NCI-H2227 (cell line): ENCODE data around the gene SYT8.

ENCODE experiments used
- DNase-seq: peaks from one replicate; lab custom pipeline; 2025; ENCODE audit not compliant: unreplicated experiment; lab: John Stamatoyannopoulos, UW

SYT8 gene

DNA sequence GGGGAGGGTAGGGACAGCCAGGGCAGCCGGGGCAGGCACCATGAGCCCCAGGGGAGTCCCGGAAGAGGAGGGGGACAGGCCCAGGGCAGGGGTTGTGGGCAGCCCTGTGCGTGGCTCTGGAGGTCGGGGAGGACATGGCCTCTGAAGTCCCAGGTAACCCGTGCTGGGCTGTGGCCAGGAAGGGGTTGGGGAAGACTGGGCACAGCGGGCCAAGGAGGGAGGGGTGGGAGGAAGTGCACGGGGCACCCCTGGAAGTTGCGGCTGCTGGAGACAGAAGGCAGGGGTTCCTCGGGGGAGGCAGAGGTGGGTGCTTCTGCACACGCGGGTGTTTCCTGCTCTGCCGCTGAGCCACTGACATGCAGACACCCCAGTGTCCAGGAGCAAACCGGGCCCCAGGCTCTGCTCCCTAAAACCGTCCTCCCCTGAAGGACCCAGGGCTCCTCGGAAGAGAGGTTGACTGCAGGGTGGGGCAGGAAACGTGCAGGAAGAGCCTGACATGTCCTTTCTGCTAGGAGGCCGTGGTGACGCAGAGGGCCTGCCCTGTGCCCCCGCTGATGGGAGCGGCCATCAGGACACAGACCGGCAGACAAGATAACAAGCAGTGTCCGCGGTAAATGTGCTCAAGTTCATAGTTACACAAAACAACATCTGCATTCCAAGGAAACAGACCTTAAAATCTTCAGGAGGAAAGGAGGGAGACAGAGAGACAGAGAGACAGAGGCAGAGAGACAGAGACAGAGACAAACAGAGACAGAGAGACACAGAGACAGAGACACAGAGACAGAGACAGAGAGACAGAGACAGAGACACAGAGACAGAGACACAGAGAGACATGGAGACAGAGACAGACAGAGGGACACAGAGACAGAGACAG lies 9.7 kb downstream of the SYT8 start:
- no peak for DNase-seq

DNA sequence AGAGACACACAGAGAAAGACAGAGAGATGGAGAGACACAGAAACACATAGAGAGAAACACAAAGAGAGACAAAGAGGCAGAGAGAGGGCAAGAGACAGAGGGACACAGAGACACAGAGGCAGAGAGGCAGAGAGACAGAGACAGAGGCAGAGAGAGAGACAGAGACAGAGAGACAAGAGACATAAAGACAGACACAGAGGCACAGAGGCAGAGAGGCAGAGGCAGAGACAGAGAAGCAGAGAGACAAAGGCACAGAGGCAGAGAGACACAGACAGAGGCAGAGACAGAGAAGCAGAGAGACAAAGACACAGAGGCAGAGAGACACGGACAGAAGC lies 10.3 kb downstream of the SYT8 start:
- no peak for DNase-seq

DNA sequence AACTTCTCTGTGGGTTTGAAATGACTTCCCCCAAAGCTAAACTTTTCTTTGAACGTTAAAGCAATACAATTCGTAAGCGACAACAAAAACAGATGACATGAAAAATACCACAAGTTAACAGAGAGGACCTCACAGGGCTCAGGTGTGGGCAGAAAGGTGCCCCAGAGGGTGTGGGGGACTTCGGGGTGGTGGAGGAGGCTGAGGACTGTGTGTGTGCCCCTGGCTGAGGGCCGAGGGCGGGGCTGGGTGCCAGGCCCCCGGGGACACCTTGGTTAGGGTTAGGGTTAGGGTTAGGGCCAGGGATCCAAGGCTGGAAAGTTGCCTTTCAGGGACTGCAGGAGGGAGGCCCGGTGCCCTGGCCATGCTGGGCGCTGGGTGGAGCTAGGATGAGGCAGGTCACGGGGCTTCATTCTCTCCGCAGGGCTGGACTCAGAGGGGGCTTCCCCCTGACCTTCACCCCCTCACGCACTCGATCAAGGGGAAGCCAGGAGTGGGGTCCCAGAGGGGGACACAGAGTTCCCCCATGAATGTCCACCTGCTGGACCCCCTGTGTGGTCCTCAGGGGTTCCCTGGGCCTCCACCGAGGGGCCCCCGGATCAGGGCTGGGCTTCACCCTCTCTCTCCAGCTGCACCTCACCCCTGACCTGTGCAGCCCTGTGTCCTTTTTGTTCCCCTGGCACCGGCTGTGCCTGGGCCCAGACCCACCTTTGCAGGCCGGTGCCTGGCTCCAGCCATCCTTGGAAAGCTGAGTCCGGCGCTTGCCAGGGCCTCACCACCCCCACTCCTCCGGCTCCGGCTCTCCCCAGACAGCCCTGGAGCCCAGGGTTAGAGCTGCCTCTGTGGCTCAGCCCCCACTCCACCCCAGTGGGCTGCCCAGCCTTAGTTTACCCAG lies 11.0 kb downstream of the SYT8 start:
- no peak for DNase-seq

DNA sequence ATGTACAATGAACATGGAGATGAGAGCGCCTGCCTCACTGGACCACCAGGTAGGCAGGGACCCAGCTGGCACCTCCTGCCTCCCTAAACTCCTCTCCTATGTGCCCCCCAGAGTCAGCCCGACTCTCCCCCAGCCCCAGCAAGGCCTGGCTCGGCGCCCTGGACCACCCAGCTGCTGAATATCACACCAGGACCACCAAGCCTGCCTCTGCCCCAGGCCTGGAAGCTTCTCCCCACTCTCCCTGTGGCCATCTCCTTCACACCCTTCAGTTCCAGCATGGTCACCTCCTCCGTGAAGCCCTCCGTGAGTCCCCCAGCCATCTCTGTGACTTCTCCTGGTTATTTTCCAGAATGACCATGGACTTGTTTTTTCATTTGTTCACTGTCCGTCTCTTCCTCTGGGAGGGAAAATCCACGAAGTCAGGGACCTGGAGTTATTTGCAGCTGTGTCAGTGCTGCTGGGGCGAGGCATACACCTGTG lies 11.7 kb downstream of the SYT8 start:
- DNase-seq, result no peak

DNA sequence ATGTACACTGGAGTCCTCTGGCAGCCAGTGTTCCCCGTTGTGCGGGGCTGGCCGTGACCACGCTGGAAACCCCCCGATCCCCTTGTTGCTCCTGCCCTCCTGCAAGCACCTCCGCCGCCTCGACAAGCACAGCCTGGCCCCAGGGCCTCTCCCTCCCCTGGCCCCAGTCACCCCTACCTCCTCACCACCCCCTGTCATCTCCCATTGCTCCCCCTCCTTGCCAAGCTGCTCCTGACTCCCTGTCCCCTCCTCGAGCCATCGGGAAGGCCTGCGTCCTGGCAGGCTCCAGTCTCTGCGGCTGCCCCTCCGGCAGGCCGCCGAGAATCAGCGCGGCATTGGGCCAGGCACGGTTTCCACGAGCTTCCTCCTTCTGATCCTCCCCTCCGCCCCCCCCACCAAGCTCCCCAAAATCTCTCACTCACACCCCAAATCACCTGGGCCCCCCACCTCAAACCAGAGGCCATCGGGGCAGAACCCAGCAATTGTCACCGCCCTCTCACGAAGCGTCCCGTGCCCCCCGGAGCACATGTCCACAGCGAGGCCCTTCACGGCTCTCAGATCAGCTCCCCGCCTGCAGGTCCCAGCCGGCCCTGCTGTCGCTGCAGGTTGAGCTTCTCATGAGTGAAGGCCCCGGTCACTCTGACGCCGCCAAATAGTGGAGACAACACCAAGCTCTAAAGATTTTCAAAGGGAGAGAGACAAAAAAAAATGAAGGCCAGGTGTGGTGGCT lies 12.4 kb downstream of the SYT8 start:
- no peak for DNase-seq

DNA sequence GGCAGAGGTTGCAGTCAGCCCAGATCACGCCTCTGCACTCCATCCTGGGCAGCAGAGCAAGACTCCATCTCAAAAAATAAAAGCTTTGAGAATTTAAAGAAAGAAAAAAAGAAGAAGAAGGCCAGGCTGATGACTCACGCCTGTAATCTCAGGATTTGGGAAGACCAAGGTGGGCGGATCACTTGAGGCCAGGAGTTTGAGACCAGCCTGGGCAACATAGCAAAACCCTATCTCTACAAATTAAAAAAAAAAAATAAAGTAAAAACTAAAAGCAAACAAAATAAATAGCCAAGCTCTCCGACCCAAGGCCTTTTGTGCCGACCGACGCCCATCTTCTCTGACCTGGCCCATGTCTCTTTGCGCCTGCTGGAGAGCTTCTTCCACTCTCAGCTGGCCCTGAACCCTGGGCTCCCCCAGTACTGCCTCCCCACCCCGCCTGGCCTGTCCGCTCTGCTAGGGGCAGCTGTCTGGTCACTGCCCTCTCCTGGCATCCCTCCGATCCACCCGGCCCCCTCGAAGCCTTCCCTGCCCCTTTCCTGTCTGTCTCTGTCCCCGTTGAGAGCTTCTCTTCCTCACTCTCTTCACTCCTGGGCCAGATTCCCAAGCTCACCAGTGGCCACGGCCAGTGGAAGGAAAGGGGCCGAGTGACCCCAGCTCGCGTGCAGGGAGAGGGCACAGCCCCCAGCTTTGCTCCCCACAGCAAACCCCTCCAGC lies 13.3 kb downstream of the SYT8 start:
- DNase-seq, result no peak

DNA sequence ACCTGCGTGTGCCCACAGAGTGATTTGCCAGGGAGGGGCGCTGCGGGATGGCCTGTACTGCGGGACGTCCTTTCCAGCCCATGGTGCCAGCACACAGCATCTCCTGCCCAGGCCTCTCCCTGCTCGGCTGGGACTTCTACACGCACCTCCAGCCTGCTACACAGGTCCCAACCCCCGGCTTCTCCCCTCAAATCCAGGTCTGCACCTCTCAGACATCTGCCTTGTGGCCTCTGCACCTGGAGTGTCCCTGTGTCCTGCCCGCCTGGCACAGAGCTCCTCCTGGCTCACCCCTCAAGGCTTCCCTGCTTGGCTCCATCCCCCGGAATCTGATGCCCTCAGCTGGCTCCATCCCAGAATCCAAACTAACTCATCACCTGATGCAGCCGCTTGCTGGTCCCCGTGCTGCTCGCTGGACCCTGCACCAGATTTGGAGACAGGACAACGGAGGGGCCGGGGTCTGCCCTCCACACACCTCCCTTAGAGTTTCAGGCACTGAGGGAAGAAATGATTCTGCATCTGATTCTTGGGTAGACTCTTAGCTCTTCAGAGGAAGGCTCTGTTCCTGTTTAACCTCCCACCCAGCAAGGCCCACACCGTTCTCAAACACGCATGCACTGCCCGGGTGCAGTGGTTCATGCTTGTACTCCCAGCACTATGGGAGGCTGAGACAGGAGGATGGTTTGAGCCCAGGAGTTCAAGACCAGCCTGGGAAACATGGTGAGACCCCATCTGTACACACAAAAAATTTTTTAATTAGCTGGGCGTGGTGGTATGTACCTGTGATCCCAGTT lies 14.0 kb downstream of the SYT8 start:
- no peak for DNase-seq

DNA sequence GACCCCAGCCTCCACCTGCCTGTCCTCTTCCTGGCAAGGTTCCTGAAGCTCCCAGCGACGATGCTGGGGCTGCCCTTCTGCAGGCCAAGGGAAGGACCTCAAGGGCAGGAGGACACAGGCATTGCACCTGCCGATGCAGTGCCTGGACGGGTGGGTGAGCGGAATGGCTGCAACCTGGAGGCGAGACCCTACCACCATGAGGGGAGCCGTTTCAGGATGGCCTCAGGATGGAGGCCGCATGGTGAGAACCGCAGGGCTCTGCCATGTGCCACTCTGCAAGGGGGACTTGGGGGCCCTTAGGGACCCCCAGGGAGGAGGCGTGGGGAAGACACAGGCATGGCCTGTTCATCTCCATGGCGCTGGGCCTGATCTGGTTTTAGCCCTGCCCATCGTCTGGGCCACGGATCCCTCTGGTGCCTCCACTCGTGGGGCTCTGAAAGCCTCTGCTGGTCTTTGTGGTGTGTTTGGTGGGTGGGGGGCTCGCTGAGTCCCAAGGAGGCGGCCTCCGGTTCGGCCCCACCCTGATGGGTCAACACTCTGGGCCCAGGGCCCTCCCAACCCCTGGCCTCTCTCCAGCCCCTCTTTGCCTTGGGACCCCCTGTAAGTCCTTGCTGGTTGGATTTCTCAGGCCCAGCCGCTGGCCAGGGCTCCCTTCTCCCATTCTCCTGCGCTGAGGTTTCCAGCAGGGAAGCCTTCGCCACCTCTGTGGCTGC lies 16.8 kb downstream of the SYT8 start:
- no peak for DNase-seq

DNA sequence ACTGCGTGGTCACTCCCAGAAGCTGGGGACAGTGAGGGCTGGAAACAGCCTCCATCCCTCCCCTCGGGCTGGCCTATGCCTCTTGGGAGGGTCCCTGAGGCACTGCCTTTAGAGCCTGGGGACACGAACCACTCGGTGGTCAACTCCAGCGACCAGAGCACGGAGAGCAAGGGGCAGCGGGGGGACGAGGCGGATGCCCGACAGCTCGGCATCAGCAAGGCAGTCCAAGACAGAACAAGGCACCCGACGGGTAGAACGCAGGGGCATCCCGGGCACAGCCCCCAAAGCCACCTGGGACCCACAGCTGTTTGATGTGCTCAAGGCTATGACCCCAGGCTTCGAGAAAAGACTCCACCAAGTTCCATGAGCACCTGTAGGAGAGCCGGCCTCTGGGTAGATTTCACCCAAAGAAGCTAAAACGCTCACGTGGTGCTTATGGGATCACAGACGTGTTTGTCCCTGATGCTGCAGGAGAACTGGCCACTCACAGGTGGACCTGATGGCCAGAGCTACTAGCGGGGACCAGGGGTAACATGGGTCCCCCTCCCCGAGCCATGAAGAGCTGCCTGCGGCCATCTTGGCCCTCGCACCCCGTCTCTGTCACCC lies 17.6 kb downstream of the SYT8 start:
- DNase-seq, result no peak

DNA sequence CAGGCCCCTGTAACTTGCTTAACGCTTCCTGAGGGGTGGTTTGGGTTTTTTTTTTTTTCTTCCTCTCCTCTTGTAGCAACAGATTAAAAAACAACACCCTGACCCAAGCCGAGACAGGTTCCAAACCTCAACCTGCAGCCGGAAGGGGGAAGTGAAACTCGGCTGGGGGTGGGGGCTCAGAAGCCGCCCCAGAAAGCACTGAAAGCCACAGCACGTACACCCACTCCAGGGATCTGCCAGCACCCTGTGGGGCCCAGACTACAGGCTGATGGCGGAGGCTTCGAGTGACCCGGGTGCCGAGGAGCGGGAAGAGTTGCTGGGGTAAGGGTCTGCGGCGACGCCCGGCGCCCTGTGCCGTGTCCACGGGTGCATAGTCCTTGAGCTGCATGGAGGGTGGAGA lies 18.1 kb downstream of the SYT8 start, which contains the start of gene LSP1:
Gene LSP1 (plus strand): TSS at position 208 of the 400 bp plus-strand sequence. CDS start 61 bp downstream, at position 269.
- DNase-seq, result no peak

DNA sequence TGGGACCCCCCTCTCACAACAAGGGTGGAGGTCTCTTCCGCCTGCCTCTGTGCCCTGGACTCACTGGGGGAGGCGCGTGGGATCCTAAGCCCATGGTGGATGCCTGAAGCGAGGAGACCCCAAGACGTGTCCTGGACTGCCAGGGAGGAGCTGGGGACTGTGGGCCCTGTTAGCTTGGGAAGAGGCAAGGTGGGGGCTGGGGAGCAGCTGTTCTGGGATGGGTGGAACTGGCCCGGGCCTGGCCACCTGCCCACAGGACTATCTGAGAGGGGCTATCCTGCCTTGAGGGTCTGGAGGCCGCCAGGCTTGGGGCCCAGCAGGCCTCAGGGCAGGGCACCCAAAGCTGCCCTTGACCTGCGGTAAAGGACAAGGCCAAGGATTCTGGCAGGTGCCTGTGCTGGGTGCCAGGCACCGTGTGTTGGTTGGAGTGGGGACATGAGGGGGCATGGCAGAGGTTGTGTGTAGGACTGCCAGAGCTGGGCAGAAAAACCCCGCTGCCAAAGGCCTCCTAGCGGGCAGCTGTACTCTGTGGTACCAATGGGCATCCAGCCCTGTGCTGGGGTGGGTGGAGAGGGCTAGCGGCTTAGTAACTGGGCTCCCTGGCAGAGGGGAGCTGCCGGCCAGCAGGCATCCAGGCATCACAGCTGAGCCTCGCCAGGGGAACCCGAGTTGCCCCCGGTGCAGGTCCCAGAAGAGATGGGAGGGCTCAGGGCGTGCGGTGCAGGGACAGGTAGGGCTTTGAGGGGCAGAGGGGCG lies 18.8 kb downstream of the SYT8 start:
- DNase-seq, result no peak

DNA sequence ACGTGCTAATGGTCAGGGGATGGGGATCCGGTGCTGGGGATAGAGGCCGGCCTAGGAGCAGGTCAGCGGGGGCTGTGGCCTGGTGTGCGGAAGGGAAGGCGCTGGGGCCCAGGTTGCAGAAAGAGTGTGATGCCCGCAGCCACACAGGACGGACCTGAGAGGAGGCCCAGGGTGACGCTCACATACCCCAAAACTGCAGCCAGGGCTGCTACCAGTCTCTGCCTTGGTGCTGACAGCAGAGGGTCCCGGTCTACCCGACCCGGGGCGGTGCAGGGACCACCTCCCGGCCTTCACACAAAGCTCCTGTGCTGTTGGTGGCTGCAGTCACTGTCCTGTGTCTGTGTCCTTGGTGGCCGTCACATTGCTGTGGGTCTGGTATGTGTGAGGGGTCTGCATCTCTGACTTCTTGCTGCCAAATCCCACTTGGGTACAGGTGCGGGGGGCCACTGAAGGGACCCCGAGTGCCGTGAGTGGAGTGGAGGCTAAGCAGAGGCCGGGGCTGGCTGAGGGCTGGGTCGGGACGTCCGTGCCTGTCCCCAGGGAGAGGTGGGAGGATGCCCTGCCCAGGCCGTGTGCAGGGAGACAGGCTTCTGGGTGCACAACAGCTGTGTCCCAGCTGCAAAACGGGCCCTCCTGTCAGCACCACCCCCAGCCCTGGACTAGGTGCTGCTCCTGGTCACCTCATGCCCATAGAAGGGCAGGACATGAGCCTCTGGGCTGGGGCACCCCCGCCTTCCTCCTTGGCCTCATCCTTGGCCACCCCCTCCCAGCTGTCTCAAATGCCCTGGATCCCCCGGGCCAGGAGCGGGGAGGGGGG lies 19.6 kb downstream of the SYT8 start:
- no peak for DNase-seq

DNA sequence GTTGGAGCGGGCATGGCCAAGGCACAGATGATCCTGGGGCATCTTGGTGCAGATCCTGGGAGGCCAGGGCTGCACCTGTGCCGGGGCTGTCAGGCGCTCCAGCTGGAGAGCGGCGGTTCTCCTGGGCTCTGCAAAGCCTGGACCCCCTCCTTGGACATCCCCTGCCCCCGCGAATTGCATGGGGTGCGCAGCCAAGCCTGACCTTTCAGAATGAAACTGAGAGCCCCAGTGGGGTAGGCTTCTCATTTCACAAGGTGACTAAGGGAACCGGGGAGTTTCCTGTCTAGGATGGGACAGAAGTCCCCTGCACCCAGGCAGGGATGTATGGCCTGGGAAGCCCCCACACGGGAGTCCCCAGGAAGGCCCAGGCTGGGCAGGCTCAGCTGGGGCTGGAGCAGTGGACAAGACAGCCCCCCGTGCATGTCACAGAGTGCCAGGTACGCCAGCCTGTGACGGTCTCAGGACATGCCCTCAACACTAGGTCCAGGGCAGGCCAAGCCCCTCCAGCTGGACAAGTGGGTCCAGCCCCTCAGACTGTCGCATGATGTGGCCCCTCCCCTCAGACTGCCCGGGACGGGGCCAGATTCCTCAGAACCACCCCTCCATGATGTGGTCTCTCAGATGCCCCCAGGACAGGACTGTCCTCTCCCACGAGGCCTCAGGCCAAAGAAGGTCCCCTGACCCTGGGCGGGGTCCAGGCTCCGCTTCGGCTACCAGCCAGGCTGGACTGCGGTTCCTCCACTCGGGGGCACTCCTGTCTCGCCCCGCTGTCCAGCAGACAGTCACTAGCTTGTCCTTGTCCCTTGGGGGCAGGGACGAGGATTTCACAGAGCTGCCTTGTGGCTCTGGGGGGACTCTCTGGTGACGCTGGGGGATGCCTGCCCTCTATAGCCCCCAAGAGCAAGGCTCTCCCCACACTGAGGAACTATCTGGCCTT lies 20.4 kb downstream of the SYT8 start:
- no peak for DNase-seq

DNA sequence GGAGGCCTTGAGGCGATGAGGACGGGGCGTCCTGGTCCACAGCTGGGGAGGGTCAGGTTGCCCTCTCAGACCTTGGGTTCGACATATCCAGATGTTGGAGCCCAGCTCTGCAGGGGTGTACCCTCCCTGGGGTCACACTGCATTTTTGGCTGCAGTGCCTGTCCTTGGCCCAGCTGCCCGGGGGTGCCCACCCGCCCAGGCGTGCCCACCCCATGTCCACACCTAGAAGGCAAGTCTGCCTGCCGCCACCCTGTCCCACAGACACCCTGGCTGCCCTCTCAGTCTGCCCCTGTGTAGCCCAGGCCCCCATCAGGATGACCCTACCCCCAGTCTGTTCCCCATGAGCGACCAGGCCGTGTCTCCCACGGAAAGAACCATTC lies 21.1 kb downstream of the SYT8 start:
- DNase-seq, result no peak

DNA sequence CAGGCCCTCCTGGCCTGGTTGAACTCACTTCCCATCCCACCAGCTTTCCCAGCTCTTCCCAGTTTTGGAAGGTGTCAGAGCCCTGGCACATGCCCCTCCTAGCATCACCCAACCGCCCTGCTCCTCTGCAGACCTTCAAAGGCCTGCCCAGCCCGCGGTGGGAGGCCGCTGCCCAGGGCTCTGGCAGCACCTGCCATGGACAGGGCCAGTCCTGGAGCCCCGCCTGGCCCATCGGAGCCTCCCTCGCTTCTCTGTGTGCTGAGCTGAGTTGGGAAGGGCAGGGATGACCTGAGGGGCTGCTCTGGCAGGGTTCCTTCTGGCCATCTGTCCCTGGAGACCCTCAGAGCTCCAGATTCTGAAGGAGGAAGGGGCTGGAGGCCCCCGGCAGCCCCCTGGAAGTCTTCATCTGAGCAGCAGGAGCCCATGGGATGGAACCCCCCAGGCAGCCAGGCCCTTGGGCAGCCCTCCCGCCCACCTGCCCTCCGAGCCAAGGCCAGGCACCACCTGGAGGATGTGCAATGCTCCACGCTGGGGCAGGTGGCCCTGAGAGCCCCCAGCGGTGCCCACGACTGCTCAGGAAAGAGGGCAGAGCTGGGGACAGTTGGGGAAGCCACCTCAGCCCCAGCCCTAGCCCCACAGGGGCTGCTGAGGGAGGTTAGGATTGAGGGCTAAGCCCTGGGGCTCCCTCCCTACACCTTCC lies 21.7 kb downstream of the SYT8 start:
- no peak for DNase-seq

DNA sequence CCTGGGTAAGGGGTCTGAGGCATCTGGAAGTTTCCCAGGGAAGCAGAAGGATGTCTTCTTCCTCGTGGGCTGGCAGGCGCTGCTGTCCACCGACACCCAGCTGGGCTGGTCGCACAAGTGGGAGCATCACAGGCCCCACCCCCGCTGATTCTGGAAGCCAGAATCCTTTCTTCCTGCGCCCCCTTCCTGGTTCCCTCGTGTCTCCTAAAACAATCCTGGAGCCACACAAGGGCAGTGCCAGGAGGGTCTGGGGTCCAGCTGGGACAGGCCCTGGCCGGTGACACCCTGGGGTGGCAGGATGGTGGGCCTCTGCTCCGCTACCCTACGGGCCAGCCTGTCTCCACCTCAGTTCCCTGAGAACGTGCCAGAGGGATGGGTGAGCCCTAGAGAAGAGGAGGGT lies 22.3 kb downstream of the SYT8 start:
- no peak for DNase-seq
